Smooth muscle cell (in vitro differentiated cells): ENCODE data around the gene CLEC18A. TPM values are rescaled to one million over a fixed set of nuclear protein-coding genes. Genes with fewer than 3 reads are reported as not detected.
"Not testable (repeated sequence)": the region's sequence is repeated elsewhere in the genome, so short reads cannot be mapped to it uniquely, and the experiment has no call there.

ENCODE experiments used
- DNase-seq: peaks from one replicate; lab custom pipeline; 2025; ENCODE audit not compliant: unreplicated experiment; lab: John Stamatoyannopoulos, UW
- H2AFZ ChIP-seq: fragments of 200-600 bp; sonication (generic); 2 replicates; pipeline ENCODE4 v1.6.0; 2016; ENCODE audit warnings: antibody characterized with exemption, low read depth, mild to moderate bottlenecking
- H3F3A ChIP-seq: fragments of 200-600 bp; sonication (generic); 2 replicates; pipeline ENCODE4 v1.6.0; 2017; ENCODE audit warnings: antibody characterized with exemption, low read depth
- H3K27ac ChIP-seq: fragments of 200-600 bp; sonication (generic); 2 replicates; pipeline ENCODE4 v1.5.1; 2016; ENCODE audit warnings: low read depth, mild to moderate bottlenecking
- H3K27me3 ChIP-seq: fragments of 200-600 bp; sonication (generic); 2 replicates; pipeline ENCODE4 v1.6.1; 2016; ENCODE audit warnings: low read depth, mild to moderate bottlenecking
- H3K36me3 ChIP-seq: fragments of 200-600 bp; sonication (generic); 2 replicates; pipeline ENCODE4 v1.5.1; 2016; ENCODE audit warnings: low read depth
- H3K4me1 ChIP-seq: fragments of 200-600 bp; sonication (generic); 2 replicates; pipeline ENCODE4 v1.5.1; 2016; ENCODE audit warnings: low read depth
- H3K4me2 ChIP-seq: fragments of 200-600 bp; sonication (generic); 2 replicates; pipeline ENCODE4 v1.6.0; 2016; ENCODE audit warnings: mild to moderate bottlenecking
- H3K4me3 ChIP-seq: fragments of 200-600 bp; sonication (generic); 2 replicates; pipeline ENCODE4 v1.5.1; 2016; ENCODE audit warnings: mild to moderate bottlenecking
- H3K79me2 ChIP-seq: fragments of 200-600 bp; sonication (generic); 2 replicates; pipeline ENCODE4 v1.6.0; 2016; ENCODE audit warnings: low read depth, mild to moderate bottlenecking
- H3K9ac ChIP-seq: fragments of 200-600 bp; sonication (generic); 2 replicates; pipeline ENCODE4 v1.6.0; 2016; ENCODE audit warnings: low read depth
- H3K9me3 ChIP-seq: fragments of 200-600 bp; sonication (generic); replicated peaks from 2 replicates; pipeline ENCODE4 v1.5.1; 2016; ENCODE audit warnings: low read depth
- H4K20me1 ChIP-seq: fragments of 200-600 bp; sonication (generic); 2 replicates; pipeline ENCODE4 v1.6.0; 2016; ENCODE audit warnings: low read depth
- WGBS: methylation state at CpG from one replicate; pipeline ENCODE4 v1.1.7; 2016; ENCODE audit warnings: low lambda C conversion rate; 5-methylcytosine and 5-hydroxymethylcytosine counted together
- polyA plus RNA-seq: library from polyadenylated mRNA; unstranded; fragments of >200 nt; fragmentation: Nextera tagmentation; extraction: Ambion mirVana; gene quantifications from 2 replicates; pipeline ENCODE4 v1.2.1, GENCODE V29; 2016
- total RNA-seq: library from RNA; depleted of rRNA; stranded (reverse); fragments of >200 nt; gene quantifications from 2 replicates; pipeline ENCODE4 v1.2.3, GENCODE V29; 2014

CLEC18A gene
- total and polyA plus RNA-seq, 2 experiments from 2014 or later = 0.45 to 1.6 TPM

GRCh38 chr16:69952116-69952515 is 982 bp downstream of the CLEC18A start:
- not testable (repeated sequence) for H3K27me3 ChIP-seq, H2AFZ ChIP-seq, H3F3A ChIP-seq, H4K20me1 ChIP-seq, H3K4me1 ChIP-seq, H3K36me3 ChIP-seq, H3K79me2 ChIP-seq, H3K9me3 ChIP-seq, H3K4me2 ChIP-seq, H3K27ac ChIP-seq, H3K4me3 ChIP-seq, H3K9ac ChIP-seq, DNase-seq
- 96% methylated on average over 9 of the region's 15 CpGs for WGBS

DNA sequence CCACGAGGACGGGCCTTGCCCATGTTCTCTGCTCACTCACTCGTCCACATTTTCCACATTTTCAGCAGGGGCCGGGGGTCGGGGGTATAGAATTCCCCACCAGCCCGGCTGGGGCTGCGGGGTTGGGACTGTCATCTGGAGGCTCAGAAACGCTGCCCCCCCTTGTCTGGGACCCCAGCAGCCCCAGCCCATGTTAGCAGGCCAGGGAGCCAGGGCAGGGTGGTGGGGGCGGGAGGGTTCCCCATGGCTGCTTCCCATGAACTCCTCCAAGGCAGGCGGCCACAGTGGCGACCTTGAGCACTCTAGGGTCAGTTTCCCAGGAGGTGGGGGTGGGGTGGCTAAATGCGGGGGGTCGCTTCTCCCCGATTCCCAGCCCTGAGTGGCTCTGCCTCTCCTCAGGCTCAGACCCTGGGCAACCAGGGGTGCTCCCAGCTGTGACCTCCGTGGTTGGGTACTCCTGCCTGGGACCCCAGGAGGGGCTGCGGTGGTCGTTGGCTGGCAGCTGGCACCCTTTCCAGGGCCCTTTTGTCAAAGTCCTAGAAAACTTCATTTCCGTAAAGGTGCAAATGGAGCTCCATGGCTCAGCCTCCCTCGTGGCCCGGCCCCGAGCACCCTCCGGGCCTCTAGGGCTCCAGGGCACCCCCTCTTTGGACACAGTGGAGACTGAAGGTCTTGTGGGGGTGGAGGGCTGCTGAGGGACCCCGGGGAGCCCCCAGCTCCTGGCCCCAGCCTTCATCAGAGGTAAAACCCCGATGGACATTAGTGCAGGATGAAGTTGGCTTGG is 1.6 kb downstream of the CLEC18A start:
- H3F3A ChIP-seq, H3K4me3 ChIP-seq, H2AFZ ChIP-seq, H3K79me2 ChIP-seq, DNase-seq, H3K36me3 ChIP-seq, H3K9ac ChIP-seq, H3K27ac ChIP-seq, H4K20me1 ChIP-seq, H3K4me2 ChIP-seq, H3K4me1 ChIP-seq, H3K27me3 ChIP-seq, H3K9me3 ChIP-seq: not testable (repeated sequence)
- WGBS = 94% methylated on average over 19 of the region's 24 CpGs

DNA sequence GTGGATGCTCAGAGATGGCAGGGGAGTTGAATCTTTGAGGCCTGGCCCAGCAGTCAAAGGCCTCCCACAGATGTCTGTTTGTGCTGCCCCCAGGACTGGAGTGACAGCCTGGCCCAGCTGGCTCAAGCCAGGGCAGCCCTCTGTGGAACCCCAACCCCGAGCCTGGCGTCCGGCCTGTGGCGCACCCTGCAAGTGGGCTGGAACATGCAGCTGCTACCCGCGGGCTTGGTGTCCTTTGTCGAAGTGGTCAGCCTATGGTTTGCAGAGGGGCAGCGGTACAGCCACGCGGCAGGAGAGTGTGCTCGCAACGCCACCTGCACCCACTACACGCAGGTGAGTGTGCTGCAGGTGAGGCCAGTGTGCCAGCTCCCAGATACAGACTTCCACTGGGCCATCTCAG is 3.1 kb downstream of the CLEC18A start:
- not testable (repeated sequence) for H3F3A ChIP-seq, H3K9ac ChIP-seq, H3K27ac ChIP-seq, H3K4me1 ChIP-seq, H3K27me3 ChIP-seq, H3K9me3 ChIP-seq, DNase-seq, H2AFZ ChIP-seq, H3K4me2 ChIP-seq, H3K79me2 ChIP-seq, H3K4me3 ChIP-seq, H3K36me3 ChIP-seq, H4K20me1 ChIP-seq
- 96% methylated on average over 13 of the region's 13 CpGs for WGBS

DNA sequence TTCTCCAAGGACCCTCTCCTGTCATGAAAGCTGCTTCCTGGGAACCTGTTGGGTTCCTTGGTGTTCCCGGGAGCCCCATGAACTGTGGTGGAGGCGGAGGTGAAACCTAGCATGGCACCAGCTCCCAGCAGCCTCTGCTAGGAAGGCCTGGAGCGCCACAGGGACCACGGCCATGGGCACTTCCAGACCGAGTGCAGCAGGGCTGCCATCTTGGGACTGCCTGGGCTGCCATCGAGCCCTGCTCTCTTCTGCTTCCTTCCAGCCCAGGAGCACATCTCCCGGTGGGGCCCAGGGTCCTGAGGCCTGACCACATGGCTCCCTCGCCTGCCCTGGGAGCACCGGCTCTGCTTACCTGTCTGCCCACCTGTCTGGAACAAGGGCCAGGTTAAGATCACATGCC is 12.2 kb downstream of the CLEC18A start:
- WGBS = 90% methylated on average over 4 of the region's 9 CpGs
- not testable (repeated sequence) for H3K4me1 ChIP-seq, H3K36me3 ChIP-seq, H3K4me3 ChIP-seq, H3K9ac ChIP-seq, H3K9me3 ChIP-seq, H3K4me2 ChIP-seq, H3K79me2 ChIP-seq, H4K20me1 ChIP-seq, H3K27me3 ChIP-seq, H2AFZ ChIP-seq, H3F3A ChIP-seq, H3K27ac ChIP-seq, DNase-seq

DNA sequence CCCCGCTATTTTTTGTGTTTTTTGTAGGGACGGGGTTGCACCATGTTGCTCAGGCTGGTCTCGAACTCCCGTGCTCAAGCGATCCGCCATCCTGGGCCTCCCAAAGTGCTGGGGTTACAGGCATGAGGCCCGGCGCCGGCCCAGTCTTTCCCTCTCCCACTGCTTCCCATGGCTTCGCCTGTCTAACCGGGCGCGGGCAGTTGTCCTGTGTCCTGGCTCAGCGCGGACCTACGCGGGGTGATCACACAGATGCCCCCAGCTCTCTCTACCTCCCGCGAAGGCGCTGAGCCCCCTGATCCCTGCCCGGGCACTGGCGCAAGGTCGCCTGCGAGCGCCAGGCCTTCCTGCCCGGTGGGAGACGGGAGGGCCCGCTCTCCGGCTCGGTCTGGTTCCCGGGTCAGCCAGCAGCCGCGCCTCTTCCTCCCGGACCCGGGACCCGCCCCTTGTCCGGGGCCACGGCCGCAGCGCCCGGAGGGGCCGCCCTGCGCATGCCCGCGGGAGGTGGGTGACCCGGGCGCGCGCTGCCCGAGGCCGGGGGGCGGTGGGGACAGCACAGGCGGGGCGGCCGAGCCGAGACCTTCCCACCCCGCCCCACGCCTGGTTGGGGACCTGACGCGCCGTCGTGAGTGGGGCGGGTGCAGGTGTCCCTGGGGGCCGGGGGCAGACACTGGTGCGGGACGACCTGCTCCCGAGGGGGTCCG is 14.0 kb downstream of the CLEC18A start:
- Histone ChIP-seq H3K4me2 (peak overlapping the region; percentile 63), H3K4me3 (peak overlapping the region; percentile 28)
- not testable (repeated sequence) for H4K20me1 ChIP-seq, H3F3A ChIP-seq, H3K4me1 ChIP-seq, H3K27ac ChIP-seq, H3K79me2 ChIP-seq, DNase-seq, H3K27me3 ChIP-seq, H3K36me3 ChIP-seq, H3K9ac ChIP-seq, H3K9me3 ChIP-seq, H2AFZ ChIP-seq
- 81% methylated on average over 22 of the region's 68 CpGs for WGBS

- not testable (repeated sequence) for H3K9me3 ChIP-seq, H3K9ac ChIP-seq, H3K36me3 ChIP-seq, DNase-seq, H3K4me3 ChIP-seq, H3K79me2 ChIP-seq, H4K20me1 ChIP-seq, H3K27me3 ChIP-seq, H3F3A ChIP-seq, H3K4me1 ChIP-seq, H2AFZ ChIP-seq, H3K27ac ChIP-seq
- 68% methylated on average over 6 of the region's 24 CpGs for WGBS
- H3K4me2 ChIP-seq = peak overlapping the region; percentile 40
Observed at GRCh38 chr16:69965661-69966054, 14.5 kb downstream of the CLEC18A start.

DNA sequence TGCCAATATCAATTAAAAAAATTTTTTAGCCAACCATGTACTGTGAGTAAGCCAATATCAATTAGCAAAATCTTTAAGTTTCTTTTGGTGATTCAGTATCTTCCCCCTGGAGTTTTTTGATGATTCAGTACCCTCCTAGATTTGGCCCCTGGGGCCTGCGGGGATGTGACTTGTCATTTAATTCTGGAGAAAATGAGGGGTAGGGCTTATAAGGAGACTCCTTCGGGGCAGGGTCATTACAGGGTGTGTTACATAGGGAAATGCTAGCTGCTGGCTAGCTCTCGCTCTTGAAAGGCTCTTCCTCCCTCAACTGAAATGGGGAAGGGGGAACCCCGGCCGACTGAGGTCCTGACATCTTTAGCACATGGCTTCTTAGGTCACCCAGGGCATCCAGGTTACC is 16.6 kb downstream of the CLEC18A start:
- H3K4me2 ChIP-seq, H3F3A ChIP-seq, H3K4me3 ChIP-seq, H3K27ac ChIP-seq, H3K9ac ChIP-seq, H2AFZ ChIP-seq, H4K20me1 ChIP-seq, H3K9me3 ChIP-seq, DNase-seq, H3K79me2 ChIP-seq, H3K4me1 ChIP-seq, H3K27me3 ChIP-seq, H3K36me3 ChIP-seq: not testable (repeated sequence)
- WGBS = no CpG with 5 or more reads among the region's 5 CpGs

DNA sequence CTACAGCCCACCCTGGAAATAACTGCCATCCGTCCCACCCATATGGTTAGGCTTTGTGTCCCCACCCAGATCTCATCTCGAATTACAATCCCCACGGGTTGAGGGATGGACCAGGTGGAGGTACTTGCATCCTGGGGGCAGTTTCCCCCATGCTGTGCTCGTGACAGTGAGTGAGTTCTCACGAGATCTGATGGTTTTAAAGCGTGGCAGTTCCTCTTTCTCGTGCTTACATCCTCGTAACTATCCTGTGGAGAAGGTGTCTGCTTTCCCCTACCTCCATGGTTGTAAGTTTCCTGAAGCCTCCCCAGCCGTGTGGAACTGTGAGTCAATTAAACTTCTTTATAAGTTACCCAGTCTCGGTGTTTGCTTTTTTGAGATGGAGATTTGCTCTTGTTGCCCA is 17.0 kb downstream of the CLEC18A start:
- not testable (repeated sequence) for H3F3A ChIP-seq, H3K79me2 ChIP-seq, DNase-seq, H3K36me3 ChIP-seq, H4K20me1 ChIP-seq, H3K4me3 ChIP-seq, H3K27me3 ChIP-seq, H3K9me3 ChIP-seq, H3K9ac ChIP-seq, H3K4me2 ChIP-seq, H2AFZ ChIP-seq, H3K4me1 ChIP-seq, H3K27ac ChIP-seq
- no CpG with 5 or more reads among the region's 10 CpGs for WGBS
